Glomerular visceral epithelial cell (primary cell): Measurements from ENCODE around the gene KNCN.

ENCODE experiments used
- DNase-seq: peaks from one replicate; pipeline ENCODE4 v3.0.0-alpha.2; 2016; ENCODE audit errors: extremely low spot score

KNCN gene

DNA sequence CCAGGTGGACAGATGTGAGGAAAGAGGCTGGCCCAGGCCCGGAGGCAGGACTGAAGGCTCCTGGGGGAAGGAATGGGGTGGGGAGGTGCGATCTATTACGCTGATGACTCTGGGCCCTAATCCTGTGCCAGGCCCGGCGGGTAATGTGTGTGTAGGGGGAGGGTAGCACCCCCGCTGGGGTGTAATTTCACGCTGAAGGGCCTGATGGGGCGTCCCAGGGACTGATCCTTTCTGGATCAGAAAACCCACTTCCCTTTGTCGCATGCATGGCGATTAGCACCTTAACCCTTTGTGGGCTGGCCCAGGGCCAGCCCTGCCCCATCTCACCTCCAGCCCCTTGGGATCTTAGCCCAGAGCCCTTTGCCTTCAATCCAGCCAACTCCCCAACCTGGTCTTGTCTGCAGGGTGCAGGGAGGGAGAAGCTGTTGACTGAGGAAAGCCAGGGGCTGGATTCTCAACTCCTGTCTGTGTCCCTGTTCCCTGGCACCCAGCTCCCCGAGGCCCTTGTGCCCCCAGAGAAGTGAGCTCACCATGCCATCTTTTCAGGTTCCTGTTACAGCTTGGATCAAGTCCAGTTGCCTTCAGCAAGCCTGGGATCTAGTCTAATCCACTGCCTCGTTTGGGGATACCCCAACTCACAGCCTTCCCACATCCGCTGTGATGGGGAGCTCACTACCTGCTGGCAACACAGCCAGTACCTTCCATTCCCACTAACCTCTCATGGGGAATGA lies 26.0 kb downstream of the KNCN start:
- no peak for DNase-seq

DNA sequence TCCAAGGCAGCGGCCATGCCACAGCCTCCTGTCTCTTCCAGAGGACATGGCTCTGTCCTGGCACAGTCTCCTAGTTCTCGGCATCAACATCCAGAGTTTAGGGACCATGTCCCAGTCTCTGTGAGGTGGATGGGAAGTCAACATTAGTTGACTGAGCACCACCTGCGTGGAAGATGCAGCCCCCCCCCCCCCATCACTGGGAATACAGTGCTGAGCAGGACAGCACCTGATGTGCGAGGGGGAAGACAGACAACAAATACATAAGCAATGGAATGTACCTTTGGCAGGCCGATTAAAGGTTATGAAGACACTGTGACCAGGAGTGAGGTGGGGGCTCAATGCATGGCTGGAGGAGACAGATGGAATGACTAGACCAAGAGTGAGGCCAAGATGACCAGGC lies 26.6 kb downstream of the KNCN start:
- DNase-seq, result no peak

DNA sequence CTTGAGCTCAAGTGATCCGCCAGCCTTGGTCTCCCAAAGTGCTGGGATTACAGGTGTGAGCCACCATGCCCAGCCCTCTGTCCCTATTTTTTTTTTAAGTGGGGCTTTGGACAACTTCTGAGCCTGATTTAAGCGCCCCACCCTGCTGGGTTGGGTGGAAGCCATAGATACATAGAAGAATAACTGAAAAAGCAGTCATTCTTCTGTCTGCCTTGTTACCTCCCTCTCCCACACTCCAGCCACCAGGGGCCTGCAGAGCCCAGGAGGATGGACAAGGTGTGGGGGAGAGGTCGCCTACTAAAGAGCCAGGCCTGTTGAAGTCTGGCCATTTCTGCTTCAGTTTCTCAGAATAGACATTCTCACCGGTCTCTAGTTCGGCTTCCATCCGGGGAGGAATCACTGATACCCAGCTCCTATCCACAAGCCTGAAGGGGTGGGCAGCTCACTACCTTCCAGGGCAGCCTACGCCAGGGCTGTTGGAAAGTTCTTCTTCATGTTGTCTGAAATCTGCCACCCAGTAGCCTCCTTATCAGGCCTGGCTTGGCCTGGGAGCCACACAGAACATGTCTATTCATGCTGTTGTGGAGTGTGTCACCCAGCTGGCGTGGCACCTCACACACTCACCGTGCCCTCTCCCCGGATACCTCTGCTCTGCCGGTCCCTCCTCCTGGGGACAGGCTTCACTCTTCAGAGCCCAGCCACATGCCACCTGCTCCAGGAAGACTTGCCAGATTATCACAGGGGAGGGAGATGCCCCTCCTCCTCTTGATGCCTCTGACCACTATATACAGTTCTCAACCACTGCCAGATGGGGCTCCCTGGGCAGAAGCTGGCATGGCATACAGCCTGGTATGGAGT lies 27.7 kb downstream of the KNCN start:
- DNase-seq, result no peak

DNA sequence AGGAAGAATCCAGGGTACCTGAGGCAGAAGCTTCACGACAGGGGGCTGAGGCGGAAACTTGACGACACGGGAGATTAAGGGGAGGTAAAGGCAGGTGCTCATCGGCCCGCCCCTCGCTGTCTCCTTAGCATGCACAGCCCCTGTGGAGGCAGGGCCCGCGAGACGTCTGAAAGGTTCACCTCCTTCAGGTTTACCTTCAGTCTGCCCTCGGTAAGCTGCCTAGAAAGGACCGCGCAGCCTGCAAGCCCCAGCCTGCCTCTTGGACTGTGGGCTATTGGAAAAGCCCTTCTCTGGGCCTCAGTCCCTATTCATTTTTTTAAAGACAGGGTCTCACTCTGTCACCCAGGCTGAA lies 28.5 kb downstream of the KNCN start:
- DNase-seq, result no peak

DNA sequence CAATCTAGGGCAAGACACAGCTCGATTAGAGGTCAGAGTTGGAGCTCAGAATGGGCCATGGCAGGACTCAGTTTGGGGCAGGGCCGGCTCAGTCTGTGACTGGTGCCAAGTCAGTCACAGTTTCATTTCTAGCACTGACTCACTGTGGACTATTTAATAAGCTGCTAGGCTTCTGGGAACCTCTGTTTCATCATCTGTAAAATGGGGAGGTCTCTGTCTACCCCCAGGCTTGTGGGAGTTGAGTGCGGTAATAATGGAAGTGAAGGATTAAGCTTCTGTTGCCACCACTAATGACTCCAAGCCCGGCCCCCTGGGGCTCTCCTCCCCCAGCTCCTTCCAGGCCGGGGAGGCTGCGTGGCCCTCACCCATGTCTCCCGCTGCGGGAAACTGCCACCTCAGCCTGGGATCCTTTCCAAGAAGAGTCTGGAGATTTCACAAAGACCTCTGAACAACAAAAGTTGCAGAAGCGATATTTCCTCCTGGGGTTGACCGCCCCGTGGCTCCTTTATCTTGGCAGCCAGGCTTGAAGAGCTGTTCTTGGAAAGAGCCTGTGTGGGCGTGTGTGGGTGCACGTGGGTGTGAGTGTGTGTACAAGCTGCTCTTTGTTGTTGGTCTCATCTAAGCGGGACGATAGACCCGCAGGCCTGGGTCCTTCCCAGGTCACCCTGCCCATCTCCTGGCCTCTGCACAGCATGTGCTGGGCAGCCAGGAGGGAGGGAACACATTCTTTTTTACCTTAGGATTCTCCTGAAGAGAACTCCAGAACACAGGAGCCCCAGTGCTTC lies 29.1 kb downstream of the KNCN start:
- DNase-seq, result peak; percentile 90

DNA sequence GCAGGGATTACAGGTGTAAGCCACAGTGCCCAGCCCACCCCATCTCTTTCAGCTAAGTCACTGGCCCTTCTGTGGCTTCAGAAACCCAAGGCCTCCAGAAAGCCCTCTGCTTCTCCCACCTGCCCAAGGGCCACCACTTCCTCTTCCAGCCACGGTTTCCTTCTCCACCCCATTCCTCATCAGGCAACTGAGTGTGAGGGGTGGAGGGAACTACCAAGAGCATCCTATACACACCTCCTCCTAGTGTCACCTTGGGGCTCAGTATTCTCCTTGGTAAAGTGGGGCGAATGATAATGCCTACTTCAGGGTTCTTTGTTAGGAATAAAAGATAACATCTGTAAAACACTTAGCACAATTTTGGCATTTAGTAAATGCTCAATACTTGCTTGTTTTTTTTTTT lies 30.0 kb downstream of the KNCN start:
- no peak for DNase-seq

DNA sequence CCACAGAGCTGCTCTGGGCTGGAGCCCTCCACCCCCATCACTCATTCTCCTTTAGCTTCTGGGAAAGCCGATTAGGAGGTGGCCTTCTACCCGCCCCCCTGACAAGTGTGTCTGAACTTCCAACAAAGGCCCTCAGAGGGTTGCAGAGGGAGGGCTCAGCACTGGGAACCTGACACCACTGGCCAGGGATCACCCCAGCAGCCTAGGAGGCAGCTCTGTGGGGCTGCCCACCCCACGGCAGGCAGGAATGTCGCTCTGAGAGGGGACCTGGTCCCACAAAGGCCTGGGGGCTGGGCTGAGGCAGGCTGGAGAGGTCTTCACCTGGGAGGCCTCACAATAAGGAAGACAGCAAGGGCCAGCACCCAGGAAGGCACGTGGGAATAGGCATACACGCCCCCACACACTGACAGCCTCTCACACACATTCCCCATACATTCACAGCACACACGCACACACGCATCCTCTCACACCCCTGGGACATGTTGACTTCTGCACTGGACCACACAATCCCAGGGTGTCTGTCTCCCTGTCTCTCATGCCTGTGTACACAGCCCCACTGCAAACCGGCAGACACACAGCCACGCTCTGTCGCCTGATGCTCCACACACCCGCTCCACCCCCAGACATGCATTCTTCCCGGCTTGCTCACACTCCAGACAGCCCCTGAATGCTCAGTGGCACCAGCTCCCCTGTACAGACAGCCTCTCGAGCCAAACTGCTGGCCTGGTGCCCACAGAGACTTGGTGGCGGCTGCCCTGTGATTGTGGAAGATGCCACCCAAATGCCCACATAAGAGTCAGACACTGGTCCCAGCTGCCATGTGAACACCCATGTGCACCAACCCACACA lies 31.2 kb downstream of the KNCN start:
- DNase-seq, result peak; percentile 91

DNA sequence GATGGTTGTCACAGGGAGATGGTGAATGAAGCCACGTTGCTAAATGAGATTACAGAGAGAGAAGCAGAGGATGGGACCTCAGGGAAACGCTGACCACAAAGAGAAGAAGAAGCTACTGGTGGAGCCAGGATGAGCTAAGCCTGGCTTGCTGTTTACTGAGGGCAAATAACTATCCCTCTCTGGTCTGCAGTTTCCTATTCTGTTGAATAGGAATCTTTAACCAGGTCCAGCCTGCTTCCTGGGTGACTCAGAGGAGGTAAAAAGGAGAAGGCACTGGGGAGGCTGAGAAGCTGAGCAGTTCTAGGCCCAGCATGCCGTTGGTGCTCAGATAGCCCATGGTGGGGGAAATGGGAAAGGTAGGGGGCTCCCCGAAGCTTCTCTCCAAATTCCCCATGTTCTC lies 32.2 kb downstream of the KNCN start:
- DNase-seq, result no peak

DNA sequence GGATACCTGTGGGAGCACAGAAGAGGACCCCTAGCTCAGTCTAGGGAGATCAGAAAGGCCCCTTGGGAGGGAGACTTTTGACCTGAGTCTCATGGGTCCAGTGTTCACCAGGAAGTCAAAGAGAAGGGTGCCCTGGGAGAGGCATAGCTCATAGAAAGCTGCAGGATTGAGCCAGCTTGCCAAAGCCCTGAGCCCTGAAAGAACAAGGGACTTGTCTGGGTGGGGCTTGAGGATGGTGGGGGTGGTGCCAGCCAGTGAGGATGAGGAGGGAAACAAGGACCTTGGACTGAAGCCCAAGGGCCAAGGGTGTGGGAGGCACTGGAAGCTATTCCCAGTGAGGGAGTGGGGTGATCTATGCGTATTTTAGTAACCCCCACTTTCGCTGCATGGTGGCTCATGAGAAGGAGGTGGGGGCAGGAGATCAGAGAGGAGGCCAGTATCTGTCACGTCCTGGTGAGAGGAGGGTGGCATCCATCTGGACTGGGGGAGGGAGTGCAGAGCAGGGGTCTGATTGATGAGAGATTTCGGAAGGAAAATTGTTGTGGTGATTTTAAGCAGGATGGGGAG lies 33.4 kb downstream of the KNCN start:
- no peak for DNase-seq

DNA sequence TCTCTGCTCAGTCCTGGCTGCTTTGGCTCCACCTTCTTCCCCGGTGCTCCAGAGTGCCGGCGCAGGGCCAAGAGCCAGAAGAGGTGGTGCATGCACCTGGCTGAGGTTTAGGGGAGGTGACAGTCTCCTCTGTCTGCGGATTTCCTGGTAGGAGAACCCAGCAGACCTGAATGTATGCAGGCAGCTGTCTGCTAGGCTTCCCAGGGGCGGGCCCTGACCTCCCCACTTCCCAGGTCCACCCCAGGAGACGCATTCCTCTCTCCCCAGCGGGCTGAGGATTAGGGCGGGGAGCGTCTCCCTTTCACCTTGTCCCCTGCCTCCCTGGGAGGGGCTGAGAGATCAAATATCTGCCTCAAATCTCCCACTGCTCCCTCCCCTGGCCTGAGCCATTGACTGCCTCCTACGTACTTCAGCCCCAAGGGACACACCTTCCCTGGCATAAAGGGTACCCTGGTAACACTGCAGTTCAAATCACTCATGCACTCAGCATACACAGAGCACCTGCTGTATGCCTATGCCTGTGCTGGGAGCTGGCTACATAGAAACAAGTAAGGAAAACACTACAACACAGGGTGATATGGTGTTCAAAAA lies 34.3 kb downstream of the KNCN start:
- DNase-seq, result peak; percentile 40

DNA sequence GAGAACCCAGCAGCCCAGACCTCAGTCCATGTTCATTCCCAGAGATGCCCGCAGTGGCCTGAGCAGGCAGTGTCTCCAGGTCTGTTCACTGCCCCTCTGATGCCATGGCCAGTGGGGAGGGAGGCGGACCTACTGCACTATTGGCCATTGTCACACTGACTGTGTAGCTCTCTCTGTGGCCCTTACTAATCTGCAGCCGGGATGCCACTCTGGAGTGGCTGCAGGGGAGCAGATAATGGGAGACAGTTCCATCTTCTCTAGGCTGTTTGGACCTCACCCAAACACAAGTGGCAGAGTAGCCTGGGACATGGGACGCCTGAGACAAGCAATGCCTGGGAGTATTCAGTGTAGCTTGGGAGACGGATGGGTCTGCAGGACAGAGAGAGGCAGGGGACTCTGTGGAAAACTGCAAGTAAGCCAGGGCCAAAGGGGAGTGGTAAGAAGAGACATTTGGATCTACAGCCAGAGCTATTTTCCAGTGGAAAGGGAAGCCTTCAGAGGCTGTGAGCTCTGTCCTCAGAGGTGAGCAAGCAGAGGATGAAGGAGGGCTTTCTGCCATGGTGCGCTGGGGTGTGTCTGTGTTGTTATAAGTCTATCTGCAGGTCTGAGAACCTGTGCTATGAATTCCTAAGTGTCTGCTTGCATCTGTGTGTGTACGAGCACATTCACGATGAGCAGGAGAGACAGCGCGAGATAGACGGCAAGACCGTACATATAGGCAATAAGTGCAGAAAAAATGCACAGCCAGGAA lies 35.1 kb downstream of the KNCN start:
- DNase-seq, result no peak

DNA sequence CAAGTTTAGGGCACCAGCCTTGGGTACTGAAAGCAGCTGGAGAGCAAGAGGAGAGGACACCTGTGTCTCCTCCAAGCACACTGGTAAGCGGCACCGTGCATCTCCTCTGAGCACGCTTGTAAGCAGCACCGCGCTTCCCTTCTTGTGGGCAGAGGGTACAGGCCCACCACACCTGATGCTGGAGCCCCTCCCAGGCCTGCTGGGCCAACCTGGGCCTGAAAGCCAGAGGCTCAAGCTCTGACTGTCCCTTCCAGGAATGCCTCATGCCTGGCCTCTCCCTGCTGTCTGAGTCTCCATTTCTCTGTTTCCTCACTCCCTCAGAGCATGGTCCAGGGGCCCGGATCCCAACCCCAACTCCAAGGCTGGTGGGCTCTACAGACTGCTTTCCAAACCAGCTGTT lies 35.9 kb downstream of the KNCN start:
- DNase-seq, result no peak

DNA sequence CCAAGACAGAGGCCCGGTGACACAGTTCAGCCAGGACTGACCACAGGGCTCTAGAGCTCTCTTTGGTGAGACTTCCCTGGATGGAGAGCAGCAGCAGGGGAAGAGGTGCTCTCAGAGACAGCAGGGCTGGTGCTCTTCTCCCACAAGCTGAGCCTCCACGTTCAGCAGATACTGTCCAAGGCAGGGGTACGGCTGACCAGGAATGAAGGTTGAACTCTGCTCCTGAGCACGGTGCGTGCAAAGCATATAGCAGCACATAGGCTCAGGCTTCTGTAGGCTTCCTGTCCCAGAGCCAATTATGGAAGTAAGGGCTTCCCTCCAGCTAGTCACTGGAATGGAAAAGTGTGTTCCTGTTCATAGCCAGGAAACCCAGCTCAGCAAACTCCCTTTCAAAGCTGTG lies 37.9 kb downstream of the KNCN start:
- DNase-seq, result no peak

DNA sequence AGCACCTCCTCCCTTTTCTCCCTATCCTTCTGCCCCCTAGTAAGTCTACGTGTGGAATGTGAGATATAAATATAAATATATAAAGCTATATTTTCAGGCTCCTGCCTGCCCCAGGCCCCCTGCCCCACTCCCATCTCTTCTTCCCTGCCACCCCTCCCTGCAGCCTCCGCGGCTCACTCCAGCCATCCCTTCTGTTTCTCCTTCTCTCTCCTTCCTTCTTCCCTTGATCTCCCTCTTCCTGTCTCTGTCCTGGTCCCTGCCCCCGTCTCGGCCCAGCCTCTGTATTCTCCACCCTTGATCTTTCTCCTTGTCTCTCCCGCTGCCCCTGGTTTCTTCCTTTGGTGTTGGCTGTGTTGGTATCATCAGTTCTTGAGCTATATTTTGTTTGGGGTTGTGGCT lies 38.7 kb downstream of the KNCN start:
- DNase-seq, result no peak

DNA sequence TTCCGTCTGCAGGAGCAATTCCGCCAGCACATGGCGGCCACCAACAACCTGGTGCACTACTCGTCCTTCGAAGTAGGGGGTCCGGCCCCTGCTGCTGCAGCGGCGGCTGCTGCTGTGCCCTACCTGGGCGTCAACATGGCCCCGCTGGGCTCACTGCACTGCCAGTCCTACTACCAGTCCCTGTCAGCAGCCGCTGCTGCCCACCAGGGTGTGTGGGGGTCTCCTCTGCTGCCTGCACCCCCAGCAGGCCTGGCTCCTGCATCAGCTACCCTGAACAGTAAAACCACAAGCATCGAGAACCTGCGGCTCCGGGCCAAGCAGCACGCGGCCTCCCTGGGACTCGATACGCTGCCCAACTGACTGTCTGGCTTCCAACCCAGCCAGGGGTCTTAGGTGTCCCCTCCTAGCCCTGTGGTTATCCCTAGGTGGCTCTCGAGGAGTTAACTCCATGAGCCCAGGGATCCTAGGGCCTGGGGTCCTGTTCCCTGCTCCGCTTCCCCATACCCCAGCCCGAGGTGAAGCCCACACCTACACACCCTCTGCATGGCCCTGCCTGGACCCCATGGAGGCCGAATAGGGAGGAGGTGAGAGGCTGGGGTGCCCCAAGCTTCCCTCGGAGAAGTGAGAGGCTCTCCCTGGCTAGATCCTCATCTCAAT lies 39.2 kb downstream of the KNCN start:
- no peak for DNase-seq

DNA sequence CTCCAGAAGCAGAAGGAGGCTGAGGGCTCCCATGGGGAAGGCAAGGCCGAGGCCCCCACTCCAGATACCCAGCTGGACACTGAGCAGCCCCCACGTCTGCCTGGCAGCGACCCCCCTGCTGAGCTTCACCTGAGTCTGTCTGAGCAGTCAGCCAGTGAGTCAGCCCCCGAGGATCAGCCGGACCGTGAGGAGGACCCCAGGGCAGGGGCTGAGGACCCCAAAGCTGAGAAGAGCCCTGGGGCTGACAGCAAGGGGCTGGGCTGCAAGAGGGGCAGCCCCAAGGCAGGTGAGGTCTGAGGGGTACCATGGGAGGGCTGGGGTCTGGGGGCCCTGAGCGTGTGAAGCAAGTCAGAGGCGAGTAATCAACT lies 40.5 kb downstream of the KNCN start:
- no peak for DNase-seq

DNA sequence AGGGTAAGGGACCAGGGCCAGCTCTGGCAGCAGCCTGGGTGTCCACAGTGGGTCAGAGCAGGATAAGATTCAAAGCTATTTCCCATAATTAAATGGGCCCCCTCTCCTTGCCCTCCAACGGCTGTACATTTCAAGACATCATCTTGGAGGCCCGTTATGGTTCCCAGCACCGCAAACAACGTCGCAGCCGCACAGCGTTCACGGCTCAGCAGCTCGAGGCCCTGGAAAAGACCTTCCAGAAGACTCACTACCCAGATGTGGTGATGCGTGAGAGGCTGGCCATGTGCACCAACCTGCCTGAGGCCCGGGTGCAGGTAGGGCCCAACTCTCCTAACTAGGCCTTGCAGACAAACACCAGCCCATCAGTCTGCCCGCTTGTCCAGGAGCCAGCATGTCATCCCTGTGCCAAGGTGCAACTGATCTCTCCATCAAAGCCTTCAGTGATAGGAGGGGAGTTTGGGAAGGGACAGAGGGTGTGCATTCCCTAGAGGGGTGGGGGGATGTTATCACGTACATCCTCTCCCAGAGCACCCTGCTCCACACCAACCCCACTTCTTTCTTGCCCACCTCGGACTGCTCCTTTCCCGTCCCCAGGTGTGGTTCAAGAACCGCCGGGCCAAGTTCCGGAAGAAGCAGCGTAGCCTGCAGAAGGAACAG lies 41.0 kb downstream of the KNCN start:
- no peak for DNase-seq

DNA sequence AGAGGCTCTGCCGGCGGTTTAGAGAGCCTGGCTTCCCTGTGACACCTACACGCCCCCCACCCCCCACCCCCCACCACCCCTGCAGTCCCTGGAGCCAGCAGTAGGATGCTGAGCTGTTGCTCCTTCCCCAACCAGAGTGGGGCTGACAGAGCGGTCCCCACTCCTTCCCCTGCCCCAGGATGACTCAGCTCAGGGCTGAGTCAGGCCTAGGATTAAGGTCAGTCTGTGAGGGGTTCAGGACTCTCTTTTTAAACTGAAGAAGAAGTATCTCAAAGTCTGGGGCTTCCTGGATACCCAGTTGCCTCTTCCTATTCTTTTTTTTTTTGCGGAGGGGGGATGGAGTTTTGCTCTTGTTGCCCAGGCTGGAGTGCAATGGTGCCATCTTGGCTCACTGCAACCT lies 42.7 kb downstream of the KNCN start:
- no peak for DNase-seq
